ENCODE results near the gene SHANK3. TPM values are rescaled to one million over a fixed set of nuclear protein-coding genes. Genes with fewer than 3 reads are reported as not detected.

SHANK3 gene
- total and polyA plus RNA-seq, 5 experiments from 2014 or later = 0.05 TPM; not detected in 4

- peaks cover 13 to 27% (median 22%) of the 10 kb centered on the region in 5 donors for H3K27me3 Mint-ChIP-seq
- H3K36me3 Mint-ChIP-seq = no peaks in the 10 kb centered on the region
- H3K9me3 Mint-ChIP-seq = no peaks in the 10 kb centered on the region
- DNase-seq (peak in 2 of 10 donors; percentile 10 to 15), ATAC-seq (peak; percentile 34 to 46)
- peaks cover 15 to 35% (median 21%) of the 10 kb centered on the region in 4 donors for H3K4me1 Mint-ChIP-seq
- POLR2A ChIA-PET = interaction anchor here (1.4 to 2.6 kb wide), 2 partner anchors 54 to 82 kb away, joined by 3 to 12 read pairs; no protein-coding TSS in a partner anchor
- H3K27ac Mint-ChIP-seq = peak overlapping the region in 5 of 10 donors; percentile 10 to 72 (median 37)
- peak overlapping the region; percentile 58 to 89 (median 64) for H3K4me3 Mint-ChIP-seq
These were observed 2.3 kb downstream of the SHANK3 start for GRCh38 chr22:50674606-50675552.

GRCh38 chr22:50675553-50676179 is 3.0 kb downstream of the SHANK3 start:
- H3K27me3 Mint-ChIP-seq = peaks cover 13 to 23% (median 22%) of the 10 kb centered on the region in 5 donors
- POLR2A ChIA-PET = interaction anchor here (0.6 to 2.6 kb wide), 2 partner anchors 24 to 55 kb away, joined by 4 to 12 read pairs; no protein-coding TSS in a partner anchor
- no peaks in the 10 kb centered on the region for H3K36me3 Mint-ChIP-seq
- H3K27ac Mint-ChIP-seq = peak overlapping the region in 5 of 10 donors; percentile 10 to 72 (median 39)
- peaks cover 15 to 35% (median 21%) of the 10 kb centered on the region in 4 donors for H3K4me1 Mint-ChIP-seq
- no peaks in the 10 kb centered on the region for H3K9me3 Mint-ChIP-seq
- DNase-seq = no peak
- ATAC-seq = no peak
- peak overlapping the region; percentile 58 to 89 (median 64) for H3K4me3 Mint-ChIP-seq

DNA sequence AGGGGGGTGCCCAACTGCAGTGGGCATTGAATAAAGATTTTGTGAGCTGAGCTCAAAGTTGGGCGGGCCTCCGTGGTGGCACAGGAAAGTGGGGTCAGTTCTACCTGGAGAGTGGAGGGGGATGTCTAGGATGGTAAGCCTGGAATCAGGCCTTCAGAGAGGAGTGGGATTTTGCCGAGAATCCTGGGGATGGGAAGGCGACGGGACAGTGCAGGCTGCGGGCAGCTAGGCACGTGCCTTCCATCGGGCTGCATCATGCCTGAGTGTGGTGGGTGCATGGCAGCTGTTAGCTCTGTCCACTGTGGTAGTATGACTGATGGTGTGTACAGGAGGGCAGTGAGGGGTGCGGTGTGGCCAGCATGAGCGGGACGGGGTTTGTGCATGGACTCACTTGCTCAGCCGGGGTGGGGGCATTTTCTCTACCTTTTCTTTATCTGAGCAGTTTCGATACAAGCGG is 3.6 kb downstream of the SHANK3 start:
- H3K36me3 Mint-ChIP-seq = no peaks in the 10 kb centered on the region

DNA sequence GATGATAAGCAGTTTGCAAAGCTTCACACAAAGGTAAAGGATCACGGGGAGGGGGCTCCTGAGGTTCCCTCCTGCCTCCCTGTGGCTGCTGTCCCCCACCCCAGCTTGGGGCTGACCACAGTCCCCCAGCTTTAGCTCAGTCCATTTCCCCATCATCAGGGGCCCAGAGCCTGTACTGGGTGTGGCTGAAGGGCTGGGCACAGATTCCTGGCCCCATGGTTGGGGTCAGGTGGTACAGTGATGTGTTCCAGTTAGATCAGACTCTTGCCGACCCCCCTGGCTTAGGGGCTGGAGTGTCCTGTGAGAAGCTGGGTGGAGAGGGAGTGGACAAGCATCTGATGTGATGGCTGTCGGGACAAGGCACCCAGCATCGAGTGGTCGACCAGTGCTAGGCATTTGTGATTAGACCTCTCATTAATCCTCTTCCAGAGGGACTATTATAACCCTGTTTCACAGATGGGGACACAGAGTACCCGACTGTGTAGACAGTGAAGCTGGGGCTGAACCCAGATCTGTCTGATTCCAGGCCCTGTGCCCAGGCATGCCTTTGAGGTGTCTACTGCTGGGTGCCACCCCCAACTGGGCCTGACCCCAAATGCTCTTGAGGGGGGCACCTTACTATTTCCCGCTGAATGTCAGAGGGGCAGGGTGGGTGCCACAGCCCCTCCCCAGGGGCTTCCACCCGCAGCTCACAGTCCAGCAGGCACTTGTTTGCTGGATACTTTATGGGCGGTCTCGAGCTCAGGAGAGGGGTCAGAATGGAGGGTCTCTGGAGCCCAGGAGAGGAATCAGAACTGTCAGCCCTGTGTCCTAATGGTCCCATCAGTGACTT is 4.3 kb downstream of the SHANK3 start:
- POLR2A ChIA-PET = interaction anchor here (2.6 kb wide), 1 partner anchor 56 kb away, joined by 12 read pairs; no protein-coding TSS in a partner anchor
- H3K27ac Mint-ChIP-seq = no peak overlapping the region
- H3K4me3 Mint-ChIP-seq = peak overlapping the region in 2 of 10 donors; percentile 13 to 62
- peaks cover 13 to 22% (median 17%) of the 10 kb centered on the region in 5 donors for H3K27me3 Mint-ChIP-seq
- no peak for ATAC-seq
- H3K9me3 Mint-ChIP-seq = no peaks in the 10 kb centered on the region
- no peak for DNase-seq
- H3K4me1 Mint-ChIP-seq = peaks cover 12 to 27% (median 15%) of the 10 kb centered on the region in 4 donors
- H3K36me3 Mint-ChIP-seq = no peaks in the 10 kb centered on the region

More for the DNA sequence above, 3.6 kb downstream of the SHANK3 start:
- Mint-ChIP-seq H3K4me1 (peaks cover 15 to 34% (median 19%) of the 10 kb centered on the region in 4 donors), H3K4me3 (peak overlapping the region in 8 of 10 donors; percentile 58 to 89 (median 70)), H3K9me3 (no peaks in the 10 kb centered on the region), H3K27ac (peak overlapping the region in 1 of 10 donors; percentile 63), H3K27me3 (peaks cover 13 to 22% (median 19%) of the 10 kb centered on the region in 5 donors)
- ATAC-seq = no peak
- DNase-seq = no peak
- POLR2A ChIA-PET = interaction anchor here (0.6 to 2.6 kb wide), 2 partner anchors 25 to 55 kb away, joined by 4 to 12 read pairs; no protein-coding TSS in a partner anchor

GRCh38 chr22:50677493-50678217 is 5.0 kb downstream of the SHANK3 start:
- Mint-ChIP-seq H3K27me3 (peaks cover 13 to 21% (median 17%) of the 10 kb centered on the region in 5 donors), H3K4me3 (no peak overlapping the region), H3K9me3 (no peaks in the 10 kb centered on the region), H3K4me1 (peaks cover 10 to 22% (median 12%) of the 10 kb centered on the region in 4 donors), H3K27ac (peak overlapping the region in 2 of 10 donors; percentile 20 to 88), H3K36me3 (no peaks in the 10 kb centered on the region)
- no peak for ATAC-seq
- POLR2A ChIA-PET = no interaction called here
- no peak for DNase-seq

DNA sequence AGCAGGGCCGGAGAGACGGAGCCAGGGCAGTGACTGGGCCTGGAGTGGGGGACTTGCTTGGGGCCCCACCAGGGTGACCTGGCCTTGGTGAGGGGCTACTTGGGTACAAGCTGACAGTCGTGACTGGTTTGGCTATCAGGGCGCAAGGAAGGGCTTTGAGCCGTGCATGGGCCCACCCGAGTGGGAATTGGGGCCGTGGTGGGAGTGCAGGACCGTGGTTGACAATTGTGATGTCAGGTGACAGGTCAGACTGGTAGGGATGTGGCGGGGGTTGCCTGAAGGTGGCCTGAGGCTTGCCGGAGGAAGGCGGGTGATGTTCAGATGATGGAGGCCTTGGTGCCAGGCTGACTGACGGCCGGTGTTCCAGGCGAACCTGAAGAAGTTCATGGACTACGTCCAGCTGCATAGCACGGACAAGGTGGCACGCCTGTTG is 5.6 kb downstream of the SHANK3 start:
- DNase-seq = no peak
- Mint-ChIP-seq H3K4me1 (peaks cover 5 to 16% (median 8%) of the 10 kb centered on the region in 4 donors), H3K9me3 (no peaks in the 10 kb centered on the region), H3K4me3 (no peak overlapping the region), H3K36me3 (no peaks in the 10 kb centered on the region), H3K27me3 (peaks cover 10 to 15% (median 14%) of the 10 kb centered on the region in 5 donors), H3K27ac (peak overlapping the region in 1 of 10 donors; percentile 58)
- POLR2A ChIA-PET = no interaction called here
- ATAC-seq = no peak

DNA sequence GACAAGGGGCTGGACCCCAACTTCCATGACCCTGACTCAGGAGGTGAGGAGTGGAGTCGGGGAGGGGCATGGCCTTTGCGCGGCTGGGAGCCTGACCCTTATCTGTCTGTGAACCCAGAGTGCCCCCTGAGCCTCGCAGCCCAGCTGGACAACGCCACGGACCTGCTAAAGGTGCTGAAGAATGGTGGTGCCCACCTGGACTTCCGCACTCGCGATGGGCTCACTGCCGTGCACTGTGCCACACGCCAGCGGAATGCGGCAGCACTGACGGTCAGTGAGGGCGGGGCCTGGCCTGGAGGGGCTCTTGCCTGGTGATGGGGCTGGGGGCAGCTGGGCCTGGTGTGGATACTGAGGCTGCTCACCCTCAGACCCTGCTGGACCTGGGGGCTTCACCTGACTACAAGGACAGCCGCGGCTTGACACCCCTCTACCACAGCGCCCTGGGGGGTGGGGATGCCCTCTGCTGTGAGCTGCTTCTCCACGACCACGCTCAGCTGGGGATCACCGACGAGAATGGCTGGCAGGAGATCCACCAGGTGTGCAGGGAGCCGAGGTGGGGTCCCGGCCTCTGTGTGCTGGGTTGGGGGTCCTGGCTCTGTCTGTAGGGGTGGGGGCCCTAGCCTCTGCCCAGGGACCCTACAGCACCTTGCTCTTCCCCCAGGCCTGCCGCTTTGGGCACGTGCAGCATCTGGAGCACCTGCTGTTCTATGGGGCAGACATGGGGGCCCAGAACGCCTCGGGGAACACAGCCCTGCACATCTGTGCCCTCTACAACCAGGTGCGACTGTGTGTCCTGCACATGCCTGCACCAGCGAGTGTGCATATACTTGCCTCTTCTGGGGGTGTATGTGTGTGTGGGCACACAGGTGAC is 6.3 kb downstream of the SHANK3 start:
- POLR2A ChIA-PET = no interaction called here
- Mint-ChIP-seq H3K4me3 (no peak overlapping the region), H3K27me3 (peaks cover 10 to 15% (median 14%) of the 10 kb centered on the region in 5 donors), H3K9me3 (no peaks in the 10 kb centered on the region), H3K4me1 (peaks cover 5 to 12% (median 7%) of the 10 kb centered on the region in 4 donors), H3K36me3 (no peaks in the 10 kb centered on the region), H3K27ac (no peak overlapping the region)
- DNase-seq (no peak), ATAC-seq (no peak)

GRCh38 chr22:50683086-50683993 is 10.7 kb downstream of the SHANK3 start:
- H3K27ac Mint-ChIP-seq = peak overlapping the region in 4 of 10 donors; percentile 10 to 67 (median 53)
- ATAC-seq (no peak), DNase-seq (no peak)

GRCh38 chr22:50683994-50684371 is 11.4 kb downstream of the SHANK3 start:
- no peaks in the 10 kb centered on the region for H3K9me3 Mint-ChIP-seq
- DNase-seq = no peak
- POLR2A ChIA-PET = no interaction called here
- H3K36me3 Mint-ChIP-seq = no peaks in the 10 kb centered on the region
- peaks cover 0 to 4% (median 1%) of the 10 kb centered on the region in 4 donors for H3K4me1 Mint-ChIP-seq
- H3K4me3 Mint-ChIP-seq = peak overlapping the region in 1 of 10 donors; percentile 48
- H3K27me3 Mint-ChIP-seq = peaks cover 0 to 5% (median 0%) of the 10 kb centered on the region in 5 donors
- ATAC-seq = no peak
- peak overlapping the region in 1 of 10 donors; percentile 47 for H3K27ac Mint-ChIP-seq

More at GRCh38 chr22:50683086-50683993, 10.7 kb downstream of the SHANK3 start:
- Mint-ChIP-seq H3K4me3 (peak overlapping the region in 1 of 10 donors; percentile 20), H3K27me3 (peaks cover 0 to 5% (median 0%) of the 10 kb centered on the region in 5 donors), H3K4me1 (peaks cover 0 to 4% (median 1%) of the 10 kb centered on the region in 4 donors), H3K9me3 (no peaks in the 10 kb centered on the region), H3K36me3 (no peaks in the 10 kb centered on the region)
- POLR2A ChIA-PET = no interaction called here

DNA sequence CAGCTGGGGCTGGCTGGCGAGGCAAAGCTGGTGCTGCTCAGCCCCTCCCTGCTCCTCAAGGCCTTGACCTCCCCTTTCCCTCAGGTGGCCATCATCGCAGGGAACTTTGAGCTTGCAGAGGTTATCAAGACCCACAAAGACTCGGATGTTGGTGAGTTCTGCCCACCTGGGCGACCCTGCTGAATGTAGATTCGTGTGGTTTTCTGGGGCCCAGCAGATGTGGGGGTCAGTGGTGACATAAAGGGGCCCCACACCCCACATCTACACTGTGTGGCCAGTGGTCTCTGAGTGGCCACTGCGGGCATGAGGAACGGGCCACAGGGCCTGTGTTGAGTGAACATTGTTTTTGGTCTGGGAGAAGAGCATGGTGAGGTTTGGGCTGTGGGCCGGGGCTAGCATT is 11.9 kb downstream of the SHANK3 start:
- no peak overlapping the region for H3K4me3 Mint-ChIP-seq
- DNase-seq = no peak
- peak overlapping the region in 2 of 10 donors; percentile 46 to 57 for H3K27ac Mint-ChIP-seq
- H3K9me3 Mint-ChIP-seq = no peaks in the 10 kb centered on the region
- H3K27me3 Mint-ChIP-seq = peaks cover 0 to 5% (median 0%) of the 10 kb centered on the region in 5 donors
- ATAC-seq = no peak
- H3K36me3 Mint-ChIP-seq = no peaks in the 10 kb centered on the region
- H3K4me1 Mint-ChIP-seq = peaks cover 0 to 4% (median 1%) of the 10 kb centered on the region in 4 donors
- POLR2A ChIA-PET = no interaction called here
